Esophagus muscularis mucosa (tissue), 4 donors: Measurements from ENCODE around the gene SYPL2. TPM values are rescaled to one million over a fixed set of nuclear protein-coding genes. Genes with fewer than 3 reads are reported as not detected.
A peak's percentile ranks its signal among the peaks of the same experiment; 100 is the strongest.

Experiments
- DNase-seq: peaks from one replicate; pipeline ENCODE4 v3.0.0-alpha.2; 2017; ENCODE audit errors: extremely low spot score
- H3K27ac ChIP-seq, 4 donors: fragments of 200-600 bp; sonication (generic); replicated peaks in 1 of 4; 1 replicate in 3 of 4; 2 replicates in 1 of 4; pipeline ENCODE4 v1.5.1; 2016 to 2019; ENCODE audit warnings: mild to moderate bottlenecking in 1 of 4
- H3K27me3 ChIP-seq, 4 donors: fragments of 200-600 bp; sonication (generic); one replicate each; pipeline versions ENCODE4 v1.5.1 to v1.6.0; 2016 to 2019
- H3K36me3 ChIP-seq, 4 donors: fragments of 200-600 bp; sonication (generic); one replicate each; pipeline ENCODE4 v1.5.1; 2016 to 2019
- H3K4me1 ChIP-seq, 4 donors: fragments of 200-600 bp; sonication (generic); one replicate each; pipeline ENCODE4 v1.5.1; 2016 to 2019
- H3K4me3 ChIP-seq, 4 donors: fragments of 200-600 bp; sonication (generic); 1 replicate in 2 of 4; 2 replicates in 2 of 4; pipeline ENCODE4 v1.5.1; 2016 to 2019; ENCODE audit warnings: mild to moderate bottlenecking in 4 of 4, moderate library complexity in 1 of 4
- H3K9me3 ChIP-seq, 4 donors: fragments of 200-600 bp; sonication (generic); 1 replicate in 3 of 4; 2 replicates in 1 of 4; pipeline ENCODE4 v1.5.1; 2016 to 2019
- EP300 ChIP-seq: sonication (generic); formaldehyde crosslinking; IDR thresholded peaks from one replicate; pipeline ENCODE4 v1.6.1; 2017; ENCODE audit warnings: antibody characterized with exemption
- POLR2A ChIP-seq: fragments of 450-650 bp; IDR thresholded peaks from one replicate; pipeline ENCODE4 v1.6.1; 2017; ENCODE audit warnings: antibody characterized with exemption, moderate library complexity, mild to moderate bottlenecking, low read depth
- POLR2AphosphoS5 ChIP-seq, 2 donors: sonication (generic); formaldehyde crosslinking; IDR thresholded peaks; one replicate each; pipeline ENCODE4 v1.6.1; 2017; ENCODE audit warnings: antibody characterized with exemption in 2 of 2
- WGBS: methylation state at CpG from one replicate; pipeline ENCODE4 v1.1.5; 2018; 5-methylcytosine and 5-hydroxymethylcytosine counted together
- intact Hi-C: fragments of 100-400 bp; cut with DNase I; formaldehyde crosslinking; loops from one replicate; pipeline ENCODE4 v1.15.1; 2023
- total RNA-seq, 4 donors: library from RNA; depleted of rRNA; stranded (reverse); fragments of >200 nt; gene quantifications; one replicate each; pipeline versions ENCODE4 v1.1.0 to v1.2.1, GENCODE V29; 2016
- TF ChIP-seq, protein P1 (sequence below), 3 experiments: fragments of 200-600 bp in 2 of 3; fragments of 450-650 bp in 1 of 3; sonication (generic) in 2 of 3; IDR thresholded peaks; one replicate each; pipeline ENCODE4 v1.5.1; 2017 to 2019; ENCODE audit warnings: antibody characterized with exemption in 3 of 3, mild to moderate bottlenecking in 2 of 3, moderate library complexity in 1 of 3

The SYPL2 gene
- total RNA-seq, 4 donors from 2014 or later: 2.7 to 8.0 (median 4.6) TPM

DNA sequence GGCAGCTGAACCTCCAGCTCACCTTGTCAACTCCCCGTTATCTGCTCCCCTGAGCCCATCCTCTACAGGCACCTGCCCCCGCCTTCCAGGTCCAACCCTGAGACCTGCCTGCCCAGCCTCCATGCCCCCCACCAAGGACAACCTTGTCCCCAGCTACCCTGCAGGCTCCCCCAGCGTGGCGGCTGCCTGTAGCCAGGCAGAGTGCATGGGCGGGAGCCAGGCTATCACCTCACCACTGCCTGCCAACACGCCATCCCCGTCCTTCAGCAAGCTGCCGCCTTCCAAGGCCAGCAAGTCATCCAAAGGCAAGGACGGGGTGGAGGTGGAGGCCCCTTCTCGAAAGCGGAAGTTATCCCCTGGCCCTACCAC, 24.6 kb downstream of the SYPL2 start:
- no peak for TF ChIP-seq POLR2AphosphoS5 (IDR thresholded peaks at IDR 0.05)
- TF ChIP-seq, protein P1, sequence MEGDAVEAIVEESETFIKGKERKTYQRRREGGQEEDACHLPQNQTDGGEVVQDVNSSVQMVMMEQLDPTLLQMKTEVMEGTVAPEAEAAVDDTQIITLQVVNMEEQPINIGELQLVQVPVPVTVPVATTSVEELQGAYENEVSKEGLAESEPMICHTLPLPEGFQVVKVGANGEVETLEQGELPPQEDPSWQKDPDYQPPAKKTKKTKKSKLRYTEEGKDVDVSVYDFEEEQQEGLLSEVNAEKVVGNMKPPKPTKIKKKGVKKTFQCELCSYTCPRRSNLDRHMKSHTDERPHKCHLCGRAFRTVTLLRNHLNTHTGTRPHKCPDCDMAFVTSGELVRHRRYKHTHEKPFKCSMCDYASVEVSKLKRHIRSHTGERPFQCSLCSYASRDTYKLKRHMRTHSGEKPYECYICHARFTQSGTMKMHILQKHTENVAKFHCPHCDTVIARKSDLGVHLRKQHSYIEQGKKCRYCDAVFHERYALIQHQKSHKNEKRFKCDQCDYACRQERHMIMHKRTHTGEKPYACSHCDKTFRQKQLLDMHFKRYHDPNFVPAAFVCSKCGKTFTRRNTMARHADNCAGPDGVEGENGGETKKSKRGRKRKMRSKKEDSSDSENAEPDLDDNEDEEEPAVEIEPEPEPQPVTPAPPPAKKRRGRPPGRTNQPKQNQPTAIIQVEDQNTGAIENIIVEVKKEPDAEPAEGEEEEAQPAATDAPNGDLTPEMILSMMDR (IDR thresholded peaks at IDR 0.05): no peak
- TF ChIP-seq POLR2A: no peak
- no peak for TF ChIP-seq EP300
- intact Hi-C loops: loop anchor here (2.0 kb wide), 1 partner anchor 42 kb away; no protein-coding TSS in a partner anchor
- Histone ChIP-seq H3K4me3 (no peak overlapping the region), H3K27me3 (no peaks in the 10 kb centered on the region), H3K9me3 (no peaks in the 10 kb centered on the region), H3K36me3 (peaks cover 0 to 40% (median 31%) of the 10 kb centered on the region in 4 donors), H3K4me1 (peaks cover 23 to 39% (median 30%) of the 10 kb centered on the region in 4 donors), H3K27ac (no peak overlapping the region)
- WGBS: 80% methylated on average over 7 of the region's 11 CpGs
- DNase-seq: no peak

GRCh38 chr1:109491372-109491771, 25.0 kb downstream of the SYPL2 start:
- Histone ChIP-seq H3K4me3 (no peak overlapping the region), H3K36me3 (peaks cover 0 to 45% (median 35%) of the 10 kb centered on the region in 4 donors), H3K27me3 (no peaks in the 10 kb centered on the region), H3K4me1 (peaks cover 23 to 43% (median 30%) of the 10 kb centered on the region in 4 donors), H3K27ac (no peak overlapping the region), H3K9me3 (no peaks in the 10 kb centered on the region)
- DNase-seq: no peak
- intact Hi-C loops: loop anchor here (2.0 kb wide), 1 partner anchor 41 kb away; no protein-coding TSS in a partner anchor
- TF ChIP-seq POLR2A: no peak
- TF ChIP-seq POLR2AphosphoS5 (IDR thresholded peaks at IDR 0.05): no peak
- TF ChIP-seq, protein P1 (IDR thresholded peaks at IDR 0.05): no peak
- no peak for TF ChIP-seq EP300
- WGBS: 85% methylated on average over 4 of the region's 8 CpGs

DNA sequence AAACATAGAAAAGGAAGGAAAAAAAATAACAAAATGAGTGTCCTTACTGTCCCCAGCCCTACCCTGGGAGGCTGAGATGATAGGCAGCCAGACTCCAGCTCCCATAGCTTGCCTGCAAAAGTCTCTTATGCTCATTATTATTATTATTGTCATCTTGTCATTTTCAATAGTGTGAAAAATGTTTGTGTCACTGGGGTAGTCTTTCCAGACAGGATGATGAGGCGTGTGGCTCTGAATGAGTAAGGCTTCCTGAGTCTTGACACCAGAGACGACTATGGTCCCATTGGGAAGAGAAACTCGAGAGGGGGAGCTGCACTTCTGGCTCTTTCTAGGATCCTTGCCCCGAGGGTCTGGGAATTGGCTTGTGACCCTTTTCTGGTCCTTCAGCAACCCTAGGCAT, 26.4 kb downstream of the SYPL2 start:
- TF ChIP-seq POLR2AphosphoS5 (IDR thresholded peaks at IDR 0.05) (no peak), EP300 (no peak), POLR2A (no peak)
- TF ChIP-seq, protein P1 (IDR thresholded peaks at IDR 0.05): no peak
- 63% methylated on average over 4 of the region's 4 CpGs for WGBS
- Histone ChIP-seq H3K9me3 (no peaks in the 10 kb centered on the region), H3K27ac (peak overlapping the region in 1 of 4 donors; percentile 87), H3K27me3 (no peaks in the 10 kb centered on the region), H3K36me3 (peaks cover 5 to 50% (median 41%) of the 10 kb centered on the region in 4 donors), H3K4me3 (no peak overlapping the region), H3K4me1 (peaks cover 23 to 49% (median 34%) of the 10 kb centered on the region in 4 donors)
- intact Hi-C loops: no loop called here
- no peak for DNase-seq

GRCh38 chr1:109493227-109493626, 26.9 kb downstream of the SYPL2 start:
- Histone ChIP-seq H3K36me3 (peaks cover 5 to 50% (median 41%) of the 10 kb centered on the region in 4 donors), H3K4me1 (peaks cover 23 to 54% (median 37%) of the 10 kb centered on the region in 4 donors), H3K9me3 (no peaks in the 10 kb centered on the region), H3K27ac (peak overlapping the region; percentile 76 to 87 (median 84)), H3K27me3 (no peaks in the 10 kb centered on the region), H3K4me3 (peak overlapping the region; percentile 74 to 91 (median 82))
- no peak for TF ChIP-seq POLR2A
- TF ChIP-seq POLR2AphosphoS5 (IDR thresholded peaks at IDR 0.05): no peak
- no peak for TF ChIP-seq EP300
- TF ChIP-seq, protein P1 (IDR thresholded peaks at IDR 0.05): no peak
- no peak for DNase-seq
- intact Hi-C loops: no loop called here
- WGBS: 59% methylated on average over 4 of the region's 4 CpGs
